Measurements from ENCODE around the gene SUSD5.
"Not testable (repeated sequence)": the region's sequence is repeated elsewhere in the genome, so short reads cannot be mapped to it uniquely, and the experiment has no call there.

Gene SUSD5

DNA sequence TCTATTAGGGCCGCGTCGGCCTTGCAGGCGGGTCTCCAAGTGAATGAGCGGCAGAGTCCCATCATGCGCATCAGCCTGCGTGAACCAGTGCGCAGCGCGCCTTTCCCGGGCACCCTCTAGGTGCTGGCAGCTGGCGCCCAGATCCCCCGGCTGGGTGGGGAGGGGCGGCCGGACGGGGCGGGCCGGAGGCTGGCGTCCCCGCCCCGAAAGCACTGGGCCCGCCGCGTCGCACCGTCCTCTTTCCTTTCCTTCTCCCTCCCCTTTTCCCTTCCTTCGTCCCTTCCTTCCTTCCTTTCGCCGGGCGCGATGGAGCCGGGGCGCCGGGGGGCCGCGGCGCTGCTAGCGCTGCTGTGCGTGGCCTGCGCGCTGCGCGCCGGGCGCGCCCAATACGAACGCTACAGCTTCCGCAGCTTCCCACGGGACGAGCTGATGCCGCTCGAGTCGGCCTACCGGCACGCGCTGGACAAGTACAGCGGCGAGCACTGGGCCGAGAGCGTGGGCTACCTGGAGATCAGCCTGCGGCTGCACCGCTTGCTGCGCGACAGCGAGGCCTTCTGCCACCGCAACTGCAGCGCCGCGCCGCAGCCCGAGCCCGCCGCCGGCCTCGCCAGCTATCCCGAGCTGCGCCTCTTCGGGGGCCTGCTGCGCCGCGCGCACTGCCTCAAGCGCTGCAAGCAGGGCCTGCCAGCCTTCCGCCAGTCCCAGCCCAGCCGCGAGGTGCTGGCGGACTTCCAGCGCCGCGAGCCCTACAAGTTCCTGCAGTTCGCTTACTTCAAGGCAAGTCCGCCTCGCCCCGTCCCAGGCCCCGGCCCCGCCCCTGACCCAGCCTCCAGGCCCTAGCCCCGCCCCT lies 104.6 kb downstream of the SUSD5 start, which contains the start of gene CRTAP:
CRTAP (plus strand) TSS at position 243 of the 850 bp plus-strand sequence; CDS start at position 307, 64 bp downstream.
- H3K9me3 ChIP-seq (ENCODE audit: control insufficient read depth, low read length), result no peaks in the 10 kb centered on the region
- TF ChIP-seq, protein P1, sequence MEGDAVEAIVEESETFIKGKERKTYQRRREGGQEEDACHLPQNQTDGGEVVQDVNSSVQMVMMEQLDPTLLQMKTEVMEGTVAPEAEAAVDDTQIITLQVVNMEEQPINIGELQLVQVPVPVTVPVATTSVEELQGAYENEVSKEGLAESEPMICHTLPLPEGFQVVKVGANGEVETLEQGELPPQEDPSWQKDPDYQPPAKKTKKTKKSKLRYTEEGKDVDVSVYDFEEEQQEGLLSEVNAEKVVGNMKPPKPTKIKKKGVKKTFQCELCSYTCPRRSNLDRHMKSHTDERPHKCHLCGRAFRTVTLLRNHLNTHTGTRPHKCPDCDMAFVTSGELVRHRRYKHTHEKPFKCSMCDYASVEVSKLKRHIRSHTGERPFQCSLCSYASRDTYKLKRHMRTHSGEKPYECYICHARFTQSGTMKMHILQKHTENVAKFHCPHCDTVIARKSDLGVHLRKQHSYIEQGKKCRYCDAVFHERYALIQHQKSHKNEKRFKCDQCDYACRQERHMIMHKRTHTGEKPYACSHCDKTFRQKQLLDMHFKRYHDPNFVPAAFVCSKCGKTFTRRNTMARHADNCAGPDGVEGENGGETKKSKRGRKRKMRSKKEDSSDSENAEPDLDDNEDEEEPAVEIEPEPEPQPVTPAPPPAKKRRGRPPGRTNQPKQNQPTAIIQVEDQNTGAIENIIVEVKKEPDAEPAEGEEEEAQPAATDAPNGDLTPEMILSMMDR (IDR thresholded peaks at IDR 0.05), result peak; percentile 9
- peak within 1 kb of the TSS; percentile 67 for H3K9ac ChIP-seq
- H3K4me3 ChIP-seq (ENCODE audit: low read depth, low read length), result peak within 1 kb of the TSS; percentile 64
- H3K4me2 ChIP-seq (ENCODE audit: low read length), result peak within 1 kb of the TSS; percentile 88
- H3K27me3 ChIP-seq (ENCODE audit: control insufficient read depth, insufficient read depth, low read length), result no peaks in the 10 kb centered on the region
- peaks cover 6% of the 10 kb centered on the region for H3K4me1 ChIP-seq
- no peaks in the 10 kb centered on the region for H3K36me3 ChIP-seq (ENCODE audit: control insufficient read depth, insufficient read depth, low read length)
- peak within 1 kb of the TSS; percentile 99 for H2AFZ ChIP-seq
- peak within 1 kb of the TSS; percentile 75 for H3K27ac ChIP-seq
- H3K79me2 ChIP-seq, result no peaks in the 10 kb centered on the region

DNA sequence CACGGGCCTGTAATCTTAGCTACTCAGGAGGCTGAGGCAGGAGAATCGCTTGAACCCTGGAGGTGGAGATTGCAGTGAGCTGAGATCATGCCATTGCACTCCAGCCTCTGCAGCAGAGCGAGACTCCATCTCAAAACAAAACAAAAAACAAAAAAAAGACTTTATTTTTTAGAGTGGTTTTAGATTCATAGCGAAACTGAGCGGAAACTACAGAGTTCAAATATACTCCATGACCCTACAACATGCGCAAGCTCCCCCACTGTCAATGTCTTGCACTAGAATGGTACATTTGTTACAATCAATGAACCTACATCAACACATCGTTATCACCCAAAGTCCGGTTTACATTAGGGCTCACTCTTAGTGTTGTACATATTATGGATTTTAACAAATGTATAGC lies 107.0 kb downstream of the SUSD5 start:
- H3K27me3 ChIP-seq (ENCODE audit: control insufficient read depth, insufficient read depth, low read length), result no peaks in the 10 kb centered on the region
- no peak overlapping the region for H3K27ac ChIP-seq
- H2AFZ ChIP-seq, result no peak overlapping the region
- H3K9me3 ChIP-seq (ENCODE audit: control insufficient read depth, low read length), result no peaks in the 10 kb centered on the region
- H3K79me2 ChIP-seq, result no peaks in the 10 kb centered on the region
- no peak overlapping the region for H3K4me2 ChIP-seq (ENCODE audit: low read length)
- TF ChIP-seq, protein P1 (IDR thresholded peaks at IDR 0.05), result no peak
- no peaks in the 10 kb centered on the region for H3K36me3 ChIP-seq (ENCODE audit: control insufficient read depth, insufficient read depth, low read length)
- H3K9ac ChIP-seq, result no peak overlapping the region
- H3K4me3 ChIP-seq (ENCODE audit: low read depth, low read length), result no peak overlapping the region
- peaks cover 6% of the 10 kb centered on the region for H3K4me1 ChIP-seq

DNA sequence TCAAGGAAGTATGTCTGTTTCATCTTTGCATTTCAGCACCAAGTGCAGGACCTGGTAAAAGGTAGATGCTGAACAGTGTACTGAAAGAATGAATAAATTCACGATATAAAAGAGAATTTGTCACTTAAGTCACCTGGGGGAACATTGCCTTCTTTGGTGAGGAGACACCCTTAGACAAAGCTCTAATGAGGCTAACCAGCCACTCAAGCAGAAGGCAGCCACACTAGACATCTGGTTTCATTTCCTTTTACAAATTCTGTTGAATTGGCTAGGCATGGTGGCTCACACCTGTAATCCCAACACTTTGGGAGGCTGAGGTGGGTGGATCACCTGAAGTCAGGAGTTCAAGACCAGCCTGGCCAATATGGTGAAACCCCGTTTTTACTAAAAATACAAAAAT lies 111.8 kb downstream of the SUSD5 start:
- not testable (repeated sequence) for H3K79me2 ChIP-seq

DNA sequence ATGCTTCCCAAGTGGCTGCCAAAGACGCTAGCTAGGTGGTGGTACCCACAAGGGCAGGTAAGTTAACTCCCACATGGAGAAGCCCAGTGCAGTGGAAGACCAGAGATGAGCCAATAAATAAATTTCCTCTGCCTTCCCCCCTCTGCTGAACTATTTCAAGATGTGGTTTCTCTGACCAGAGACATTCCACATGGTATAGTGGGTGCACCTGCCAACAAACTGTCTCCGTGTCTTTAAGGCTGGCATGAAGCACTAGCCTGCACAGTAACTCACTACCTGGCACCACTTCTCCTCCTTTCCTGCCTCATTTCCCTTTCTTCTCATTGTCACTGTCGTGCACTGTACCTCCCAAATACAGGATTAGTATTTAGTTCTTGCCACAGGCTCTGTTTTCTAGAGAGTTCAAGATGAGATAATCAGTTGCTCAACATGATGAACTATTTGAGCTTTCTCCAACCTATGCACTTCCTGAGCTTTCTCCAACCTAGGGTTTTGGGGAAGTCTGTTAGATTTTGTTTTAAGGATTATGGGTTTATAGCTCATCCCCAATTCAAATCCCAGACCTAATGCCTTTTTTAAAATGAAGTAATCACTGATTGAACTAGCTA lies 113.2 kb downstream of the SUSD5 start:
- H3K79me2 ChIP-seq, result no peaks in the 10 kb centered on the region
- TF ChIP-seq, protein P1 (IDR thresholded peaks at IDR 0.05), result no peak
- H3K27ac ChIP-seq, result no peak overlapping the region
- no peak overlapping the region for H3K9ac ChIP-seq
- no peak overlapping the region for H3K4me3 ChIP-seq (ENCODE audit: low read depth, low read length)
- H2AFZ ChIP-seq, result no peak overlapping the region
- no peaks in the 10 kb centered on the region for H3K9me3 ChIP-seq (ENCODE audit: control insufficient read depth, low read length)
- no peak overlapping the region for H3K4me2 ChIP-seq (ENCODE audit: low read length)
- H3K4me1 ChIP-seq, result no peaks in the 10 kb centered on the region
- H3K36me3 ChIP-seq (ENCODE audit: control insufficient read depth, insufficient read depth, low read length), result no peaks in the 10 kb centered on the region
- no peaks in the 10 kb centered on the region for H3K27me3 ChIP-seq (ENCODE audit: control insufficient read depth, insufficient read depth, low read length)

More for the DNA sequence above, 111.8 kb downstream of the SUSD5 start:
- not testable (repeated sequence) for H3K4me2 ChIP-seq (ENCODE audit: low read length); H3K4me1 ChIP-seq; H3K27ac ChIP-seq; H2AFZ ChIP-seq; H3K9me3 ChIP-seq (ENCODE audit: control insufficient read depth, low read length); H3K9ac ChIP-seq; H3K36me3 ChIP-seq (ENCODE audit: control insufficient read depth, insufficient read depth, low read length); H3K4me3 ChIP-seq (ENCODE audit: low read depth, low read length); H3K27me3 ChIP-seq (ENCODE audit: control insufficient read depth, insufficient read depth, low read length)

DNA sequence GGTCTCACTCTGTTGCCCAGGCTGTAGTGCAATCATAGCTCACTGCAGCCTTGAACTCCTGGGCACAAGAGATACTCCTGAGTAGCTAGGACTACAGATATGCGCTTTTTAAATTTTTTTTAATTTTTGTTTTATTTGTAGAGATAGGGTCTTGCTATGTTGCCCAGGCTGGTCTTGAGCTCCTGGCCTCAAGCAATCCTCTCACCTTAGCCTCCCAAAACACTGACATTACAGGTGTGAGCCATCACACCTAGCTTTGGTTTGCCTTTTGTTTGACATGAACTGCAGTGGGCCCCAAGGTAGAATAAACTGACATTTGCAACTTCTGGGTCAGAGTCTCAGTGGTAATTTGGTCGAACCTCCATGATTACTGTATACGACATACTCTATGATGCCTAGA lies 113.8 kb downstream of the SUSD5 start:
- Histone ChIP-seq H3K27ac (no peak overlapping the region), H3K4me3 (ENCODE audit: low read depth, low read length) (no peak overlapping the region), H3K4me2 (ENCODE audit: low read length) (no peak overlapping the region), H3K79me2 (no peaks in the 10 kb centered on the region), H3K4me1 (no peaks in the 10 kb centered on the region), H2AFZ (no peak overlapping the region), H3K9me3 (ENCODE audit: control insufficient read depth, low read length) (no peaks in the 10 kb centered on the region), H3K36me3 (ENCODE audit: control insufficient read depth, insufficient read depth, low read length) (no peaks in the 10 kb centered on the region), H3K27me3 (ENCODE audit: control insufficient read depth, insufficient read depth, low read length) (no peaks in the 10 kb centered on the region), H3K9ac (no peak overlapping the region)
- TF ChIP-seq, protein P1 (IDR thresholded peaks at IDR 0.05), result no peak
